ENCODE measurements around the gene DOCK1.

The DOCK1 gene

DNA sequence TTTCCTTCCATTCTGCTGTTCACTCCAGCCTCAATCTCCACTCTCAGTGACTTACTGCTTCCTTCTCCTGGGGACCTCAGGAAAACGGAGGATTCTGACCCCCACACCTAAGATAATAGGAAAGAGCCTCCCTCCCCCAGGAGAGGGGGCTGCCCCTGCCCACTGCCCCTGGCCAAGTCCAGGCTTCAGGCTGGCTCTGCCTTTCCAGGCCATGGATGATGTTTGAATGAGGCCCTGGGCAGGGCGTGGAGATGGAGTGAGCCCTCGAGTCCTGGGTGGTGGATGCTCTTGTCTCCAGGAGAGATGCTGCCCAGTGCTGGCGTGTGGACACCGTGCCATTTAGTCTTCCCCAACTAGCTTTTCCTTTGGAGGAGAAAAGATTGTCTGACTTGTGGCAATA, 184.2 kb downstream of the DOCK1 start:
- Histone ChIP-seq H3K27me3 (ENCODE audit: insufficient read depth, poor library complexity, severe bottlenecking) (no peaks in the 10 kb centered on the region), H3K4me1 (ENCODE audit: insufficient read depth, poor library complexity, severe bottlenecking) (no peaks in the 10 kb centered on the region), H3K4me3 (ENCODE audit: severe bottlenecking) (no peak overlapping the region), H3K36me3 (ENCODE audit: low read depth) (no peaks in the 10 kb centered on the region), H3K9me3 (ENCODE audit: severe bottlenecking) (no peaks in the 10 kb centered on the region), H3K27ac (ENCODE audit: poor library complexity, severe bottlenecking) (no peak overlapping the region)
- TF ChIP-seq, protein P1, sequence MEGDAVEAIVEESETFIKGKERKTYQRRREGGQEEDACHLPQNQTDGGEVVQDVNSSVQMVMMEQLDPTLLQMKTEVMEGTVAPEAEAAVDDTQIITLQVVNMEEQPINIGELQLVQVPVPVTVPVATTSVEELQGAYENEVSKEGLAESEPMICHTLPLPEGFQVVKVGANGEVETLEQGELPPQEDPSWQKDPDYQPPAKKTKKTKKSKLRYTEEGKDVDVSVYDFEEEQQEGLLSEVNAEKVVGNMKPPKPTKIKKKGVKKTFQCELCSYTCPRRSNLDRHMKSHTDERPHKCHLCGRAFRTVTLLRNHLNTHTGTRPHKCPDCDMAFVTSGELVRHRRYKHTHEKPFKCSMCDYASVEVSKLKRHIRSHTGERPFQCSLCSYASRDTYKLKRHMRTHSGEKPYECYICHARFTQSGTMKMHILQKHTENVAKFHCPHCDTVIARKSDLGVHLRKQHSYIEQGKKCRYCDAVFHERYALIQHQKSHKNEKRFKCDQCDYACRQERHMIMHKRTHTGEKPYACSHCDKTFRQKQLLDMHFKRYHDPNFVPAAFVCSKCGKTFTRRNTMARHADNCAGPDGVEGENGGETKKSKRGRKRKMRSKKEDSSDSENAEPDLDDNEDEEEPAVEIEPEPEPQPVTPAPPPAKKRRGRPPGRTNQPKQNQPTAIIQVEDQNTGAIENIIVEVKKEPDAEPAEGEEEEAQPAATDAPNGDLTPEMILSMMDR (IDR thresholded peaks at IDR 0.05; ENCODE audit: poor library complexity, severe bottlenecking), result no peak
- DNase-seq (ENCODE audit: low spot score) (no peak), ATAC-seq (ENCODE audit: low read depth) (no peak)

DNA sequence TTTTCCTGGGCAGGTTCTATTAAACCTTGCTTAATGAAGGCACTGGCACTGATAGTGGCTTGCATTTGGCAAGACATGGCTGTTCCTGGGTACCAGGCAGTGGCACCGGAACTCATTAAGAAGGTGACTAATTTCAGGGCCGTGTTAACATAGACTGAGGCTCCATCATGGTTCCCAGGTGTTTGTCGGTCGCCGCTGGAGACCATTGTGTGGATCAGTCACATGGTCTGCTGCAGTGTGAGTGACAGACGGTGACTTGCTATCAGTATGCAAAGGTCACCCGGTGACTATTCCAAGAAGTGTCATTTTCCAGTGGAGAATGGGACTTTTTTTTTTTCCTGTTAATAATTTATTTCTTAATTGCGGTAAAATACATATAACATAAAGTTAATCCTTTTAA, 184.9 kb downstream of the DOCK1 start:
- DNase-seq (ENCODE audit: low spot score) (no peak), ATAC-seq (ENCODE audit: low read depth) (no peak)
- Histone ChIP-seq H3K36me3 (ENCODE audit: low read depth) (no peaks in the 10 kb centered on the region), H3K4me1 (ENCODE audit: insufficient read depth, poor library complexity, severe bottlenecking) (no peaks in the 10 kb centered on the region), H3K27ac (ENCODE audit: poor library complexity, severe bottlenecking) (no peak overlapping the region), H3K9me3 (ENCODE audit: severe bottlenecking) (no peaks in the 10 kb centered on the region), H3K27me3 (ENCODE audit: insufficient read depth, poor library complexity, severe bottlenecking) (no peaks in the 10 kb centered on the region), H3K4me3 (ENCODE audit: severe bottlenecking) (no peak overlapping the region)
- TF ChIP-seq, protein P1 (IDR thresholded peaks at IDR 0.05; ENCODE audit: poor library complexity, severe bottlenecking), result no peak

DNA sequence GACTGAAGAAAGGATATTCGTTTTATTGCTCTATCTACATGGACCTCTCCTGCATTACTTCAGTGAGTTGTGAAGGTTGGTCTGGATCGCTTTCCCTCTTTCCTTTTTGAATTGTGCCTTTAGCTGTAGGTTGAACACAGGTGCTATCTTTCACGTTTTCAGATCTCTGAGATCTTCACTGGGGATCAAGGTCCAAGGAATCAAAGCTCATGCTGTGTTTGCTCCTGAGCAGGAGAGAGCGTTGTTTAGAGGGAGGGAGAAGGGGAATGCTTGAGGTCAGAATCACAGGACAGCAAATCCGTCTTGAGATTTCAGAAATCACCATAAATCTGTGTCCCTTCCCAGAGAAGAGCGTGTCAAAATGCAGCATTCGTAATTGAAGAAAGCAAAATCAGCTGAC, 186.1 kb downstream of the DOCK1 start:
- H3K4me3 ChIP-seq (ENCODE audit: severe bottlenecking), result no peak overlapping the region
- ATAC-seq (ENCODE audit: low read depth) (no peak), DNase-seq (ENCODE audit: low spot score) (no peak)
- H3K27ac ChIP-seq (ENCODE audit: poor library complexity, severe bottlenecking), result no peak overlapping the region
- no peaks in the 10 kb centered on the region for H3K27me3 ChIP-seq (ENCODE audit: insufficient read depth, poor library complexity, severe bottlenecking)
- H3K36me3 ChIP-seq (ENCODE audit: low read depth), result no peaks in the 10 kb centered on the region; the same call in 1 of the 2 replicates
- H3K9me3 ChIP-seq (ENCODE audit: severe bottlenecking), result no peaks in the 10 kb centered on the region
- no peaks in the 10 kb centered on the region for H3K4me1 ChIP-seq (ENCODE audit: insufficient read depth, poor library complexity, severe bottlenecking)
- TF ChIP-seq, protein P1 (IDR thresholded peaks at IDR 0.05; ENCODE audit: poor library complexity, severe bottlenecking), result no peak

DNA sequence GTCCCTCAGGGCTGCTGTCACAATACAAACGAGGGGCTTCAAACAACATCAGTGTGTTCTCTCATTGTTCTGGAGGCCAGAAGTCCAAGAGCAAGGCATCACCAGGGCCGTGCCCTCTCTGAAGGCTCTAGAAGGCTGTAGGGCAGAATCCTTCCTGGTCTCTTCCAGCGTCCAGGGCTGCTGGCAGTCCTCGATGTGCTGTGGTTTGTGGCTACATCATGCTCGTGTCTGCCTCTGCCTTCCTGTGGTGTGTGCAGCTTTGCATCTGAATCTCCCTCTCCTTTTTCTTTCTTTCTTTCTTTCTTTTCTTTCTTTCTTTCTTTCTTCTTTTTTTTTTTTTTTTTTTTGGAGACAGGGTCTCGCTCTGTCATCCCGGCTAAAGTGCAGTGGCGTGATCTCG, 187.7 kb downstream of the DOCK1 start:
- peaks cover 6% of the 10 kb centered on the region; the same call in 1 of the 2 replicates for H3K36me3 ChIP-seq (ENCODE audit: low read depth)
- no peak for DNase-seq (ENCODE audit: low spot score)
- H3K9me3 ChIP-seq (ENCODE audit: severe bottlenecking), result no peaks in the 10 kb centered on the region
- no peak for ATAC-seq (ENCODE audit: low read depth)
- TF ChIP-seq, protein P1 (IDR thresholded peaks at IDR 0.05; ENCODE audit: poor library complexity, severe bottlenecking), result no peak
- H3K4me3 ChIP-seq (ENCODE audit: severe bottlenecking), result no peak overlapping the region
- H3K27ac ChIP-seq (ENCODE audit: poor library complexity, severe bottlenecking), result no peak overlapping the region
- no peaks in the 10 kb centered on the region for H3K27me3 ChIP-seq (ENCODE audit: insufficient read depth, poor library complexity, severe bottlenecking)
- no peaks in the 10 kb centered on the region for H3K4me1 ChIP-seq (ENCODE audit: insufficient read depth, poor library complexity, severe bottlenecking)

DNA sequence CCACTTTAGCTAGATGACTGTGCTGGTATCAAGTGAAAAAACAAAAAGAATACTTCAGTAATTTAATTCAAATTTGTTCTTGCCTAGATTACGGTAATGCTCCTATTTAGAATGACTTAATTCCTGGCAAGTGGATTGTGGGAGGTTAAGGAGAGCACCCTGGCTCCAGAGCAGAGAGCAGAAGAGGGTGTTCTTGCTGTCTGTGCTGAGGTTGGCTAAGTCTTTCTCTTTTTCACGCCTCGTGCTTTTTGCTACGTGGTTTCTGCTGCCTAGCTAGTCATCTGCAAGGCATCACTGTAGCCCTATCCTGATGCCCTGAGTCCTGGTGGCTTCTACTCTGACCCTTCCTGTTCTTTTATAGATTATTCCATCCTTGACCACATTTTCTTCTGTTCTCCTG, 189.8 kb downstream of the DOCK1 start:
- TF ChIP-seq, protein P1 (IDR thresholded peaks at IDR 0.05; ENCODE audit: poor library complexity, severe bottlenecking), result no peak
- Histone ChIP-seq H3K4me3 (ENCODE audit: severe bottlenecking) (no peak overlapping the region), H3K9me3 (ENCODE audit: severe bottlenecking) (no peaks in the 10 kb centered on the region), H3K36me3 (ENCODE audit: low read depth) (peaks cover 6% of the 10 kb centered on the region; the same call in 1 of the 2 replicates), H3K27ac (ENCODE audit: poor library complexity, severe bottlenecking) (no peak overlapping the region), H3K4me1 (ENCODE audit: insufficient read depth, poor library complexity, severe bottlenecking) (no peaks in the 10 kb centered on the region), H3K27me3 (ENCODE audit: insufficient read depth, poor library complexity, severe bottlenecking) (no peaks in the 10 kb centered on the region)
- DNase-seq (ENCODE audit: low spot score) (no peak), ATAC-seq (ENCODE audit: low read depth) (no peak)

Measured in RWPE2 (cell line).